Neural cell (in vitro differentiated cells): ENCODE measurements around the gene RAC2.

ENCODE experiments used
- EP300 ChIP-seq: fragments of 450-650 bp; conservative IDR thresholded peaks from 2 replicates; pipeline ENCODE4 v1.6.1; 2014; ENCODE audit warnings: antibody characterized with exemption, mild to moderate bottlenecking, moderate library complexity; ENCODE audit not compliant: poor library complexity, severe bottlenecking
- EZH2 ChIP-seq: fragments of 200-600, 300-800 bp; shearing (Covaris generic), sonication (generic); IDR thresholded peaks from 2 replicates; pipeline ENCODE4 v1.6.1; 2014; ENCODE audit warnings: antibody characterized with exemption, low read length, borderline replicate concordance, mild to moderate bottlenecking; ENCODE audit not compliant: insufficient read depth, poor library complexity, severe bottlenecking
- POLR2AphosphoS5 ChIP-seq: IDR thresholded peaks from 2 replicates; pipeline ENCODE4 v1.6.1; 2012
- RAD21 ChIP-seq: fragments of 450-650 bp; conservative IDR thresholded peaks from 2 replicates; pipeline ENCODE4 v1.6.1; 2014; ENCODE audit warnings: antibody characterized with exemption, mild to moderate bottlenecking, moderate library complexity
- REST ChIP-seq: IDR thresholded peaks from 2 replicates; pipeline ENCODE4 v1.6.1; 2012; ENCODE audit warnings: borderline replicate concordance
- SMC3 ChIP-seq: fragments of 450-650 bp; conservative IDR thresholded peaks from 2 replicates; pipeline ENCODE4 v1.6.1; 2014; ENCODE audit warnings: antibody characterized with exemption, mild to moderate bottlenecking, moderate library complexity; ENCODE audit not compliant: poor library complexity
- TAF1 ChIP-seq: IDR thresholded peaks from 2 replicates; pipeline ENCODE4 v1.6.1; 2012; ENCODE audit warnings: low read depth
- TF ChIP-seq, protein P1 (sequence below): fragments of 450-650 bp; IDR thresholded peaks from 2 replicates; pipeline ENCODE4 v1.5.1; 2014; ENCODE audit warnings: antibody characterized with exemption, mild to moderate bottlenecking, moderate library complexity; ENCODE audit not compliant: poor library complexity, severe bottlenecking

- TF ChIP-seq POLR2AphosphoS5 (no peak), SMC3 (no peak), REST (no peak), EP300 (no peak), EZH2 (no peak), RAD21 (no peak), TAF1 (no peak)
- TF ChIP-seq, protein P1, sequence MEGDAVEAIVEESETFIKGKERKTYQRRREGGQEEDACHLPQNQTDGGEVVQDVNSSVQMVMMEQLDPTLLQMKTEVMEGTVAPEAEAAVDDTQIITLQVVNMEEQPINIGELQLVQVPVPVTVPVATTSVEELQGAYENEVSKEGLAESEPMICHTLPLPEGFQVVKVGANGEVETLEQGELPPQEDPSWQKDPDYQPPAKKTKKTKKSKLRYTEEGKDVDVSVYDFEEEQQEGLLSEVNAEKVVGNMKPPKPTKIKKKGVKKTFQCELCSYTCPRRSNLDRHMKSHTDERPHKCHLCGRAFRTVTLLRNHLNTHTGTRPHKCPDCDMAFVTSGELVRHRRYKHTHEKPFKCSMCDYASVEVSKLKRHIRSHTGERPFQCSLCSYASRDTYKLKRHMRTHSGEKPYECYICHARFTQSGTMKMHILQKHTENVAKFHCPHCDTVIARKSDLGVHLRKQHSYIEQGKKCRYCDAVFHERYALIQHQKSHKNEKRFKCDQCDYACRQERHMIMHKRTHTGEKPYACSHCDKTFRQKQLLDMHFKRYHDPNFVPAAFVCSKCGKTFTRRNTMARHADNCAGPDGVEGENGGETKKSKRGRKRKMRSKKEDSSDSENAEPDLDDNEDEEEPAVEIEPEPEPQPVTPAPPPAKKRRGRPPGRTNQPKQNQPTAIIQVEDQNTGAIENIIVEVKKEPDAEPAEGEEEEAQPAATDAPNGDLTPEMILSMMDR, result no peak
These were observed 31.7 kb downstream of the RAC2 start, which contains the start of gene SSTR3 for GRCh38 chr22:37212174-37212906.
